Ovary (tissue), 9 donors: ENCODE measurements around the gene CATSPERB. TPM values are rescaled to one million over a fixed set of nuclear protein-coding genes. Genes with fewer than 3 reads are reported as not detected.

ENCODE experiments used
- DNase-seq, 5 donors: peaks; one replicate each; pipeline ENCODE4 v3.0.0-alpha.2; 2019 to 2020
- H3K27ac ChIP-seq, 2 donors: fragments of 200-600 bp; one replicate each; pipeline versions ENCODE4 v1.5.1 to v1.8.0; 2019 to 2022
- H3K27me3 ChIP-seq: fragments of 200-600 bp; one replicate; pipeline ENCODE4 v1.8.0; 2022
- H3K36me3 ChIP-seq: fragments of 200-600 bp; sonication (generic); one replicate; pipeline ENCODE4 v1.5.1; 2019
- H3K4me1 ChIP-seq: one replicate; pipeline ENCODE4 v1.8.1; 2013; ENCODE audit warnings: mild to moderate bottlenecking, moderate library complexity; ENCODE audit not compliant: insufficient read depth
- H3K4me3 ChIP-seq: fragments of 200-600 bp; sonication (generic); one replicate; pipeline ENCODE4 v1.5.1; 2017
- H3K9me3 ChIP-seq, 2 donors: fragments of 200-600 bp in 1 of 2; sonication (generic) in 1 of 2; one replicate each; pipeline versions ENCODE4 v1.5.1 to v1.8.1; 2013 to 2019; ENCODE audit warnings: mild to moderate bottlenecking in 1 of 2, moderate library complexity in 1 of 2
- CTCF ChIP-seq, 3 donors: fragments of 450-650 bp in 2 of 3; fragments of 200-600 bp in 1 of 3; IDR thresholded peaks; one replicate each; pipeline versions ENCODE4 v1.5.1 to v1.8.0; 2016 to 2022; ENCODE audit warnings: antibody characterized with exemption in 3 of 3, mild to moderate bottlenecking in 1 of 3
- EP300 ChIP-seq: sonication (generic); formaldehyde crosslinking; IDR thresholded peaks from one replicate; pipeline ENCODE4 v1.6.1; 2017; ENCODE audit warnings: antibody characterized with exemption
- POLR2A ChIP-seq: fragments of 450-650 bp; IDR thresholded peaks from one replicate; pipeline ENCODE4 v1.6.1; 2017; ENCODE audit warnings: antibody characterized with exemption, mild to moderate bottlenecking, moderate library complexity
- WGBS, 3 donors: extraction: QIAGEN DNeasy Blood & Tissue Kit in 1 of 3; methylation state at CpG; one replicate each; pipeline versions ENCODE4 v1.1.5 to v1.1.7; 2013 to 2017; 5-methylcytosine and 5-hydroxymethylcytosine counted together
- intact Hi-C, 4 donors: fragments of 100-400 bp; cut with DNase I; formaldehyde crosslinking; loops; one replicate each; pipeline versions ENCODE4 v1.11.0 to v1.15.1; 2022 to 2023
- polyA plus RNA-seq, 2 donors: library from polyadenylated mRNA; stranded (reverse); fragments of 200-250 nt in 1 of 2; fragments of 350-450 nt in 1 of 2; fragmentation: Illumina TruSeq in 1 of 2; extraction: RNeasy Lipid Tissue Mini Kit (QIAGEN cat#74804) in 1 of 2; gene quantifications; one replicate each; pipeline ENCODE4 v1.2.3, GENCODE V29; 2013 to 2014
- total RNA-seq, 7 donors: library from RNA; depleted of rRNA in 2 of 7; stranded (reverse); fragments of >200 nt in 2 of 7; fragmentation: NEBNext Ultra II Directional in 3 of 7; extraction: Animal tissue kit (Norgen Biotek cat#: 25700) in 3 of 7; gene quantifications; one replicate each; pipeline versions ENCODE4 v1.1.0 to v1.2.4, GENCODE V29; 2016 to 2023
- donor health status: DM: no; HTN: no; CAD: no; lungs with moderate emphysema.
- donor health status: DM: no; HTN: no; CAD: no.
- donor health status: Bipolar disorder and iron deficiency.
- donor health status: DM: yes; HTN: yes; CAD: no.
- donor health status: DM: no; HTN: no; CAD: no.
- donor health status: DM: yes; HTN: yes; CAD: no.

The CATSPERB gene
- total and polyA plus RNA-seq, 9 donors, result 0.07 to 2.5 (median 0.46) TPM; not detected in 1

GRCh38 chr14:91708795-91709194, 23.1 kb downstream of the CATSPERB start:
- no peaks in the 10 kb centered on the region for H3K4me1 ChIP-seq
- no peak for TF ChIP-seq POLR2A
- no peak for TF ChIP-seq EP300
- no peak for TF ChIP-seq CTCF (IDR thresholded peaks at IDR 0.05)
- no peak overlapping the region for H3K4me3 ChIP-seq
- H3K27ac ChIP-seq, result no peak overlapping the region
- intact Hi-C loops, result no loop called here
- WGBS, 3 donors, result 96 to 99% (median 97%) methylated on average over 3 of the region's 3 CpGs
- H3K9me3 ChIP-seq, result no peaks in the 10 kb centered on the region
- H3K36me3 ChIP-seq, result no peaks in the 10 kb centered on the region
- no peak for DNase-seq
- no peaks in the 10 kb centered on the region for H3K27me3 ChIP-seq

- DNase-seq, result no peak
- Histone ChIP-seq H3K27me3 (no peaks in the 10 kb centered on the region), H3K4me1 (no peaks in the 10 kb centered on the region), H3K4me3 (no peak overlapping the region), H3K27ac (no peak overlapping the region), H3K9me3 (no peaks in the 10 kb centered on the region), H3K36me3 (no peaks in the 10 kb centered on the region)
- no peak for TF ChIP-seq POLR2A
- intact Hi-C loops, result no loop called here
These were observed 24.9 kb downstream of the CATSPERB start for GRCh38 chr14:91706996-91707395.

GRCh38 chr14:91694643-91695042, 37.2 kb downstream of the CATSPERB start:
- WGBS, 3 donors, result 27 to 35% (median 30%) methylated on average over 2 of the region's 2 CpGs
- intact Hi-C loops, result no loop called here
- TF ChIP-seq POLR2A, result no peak
- no peak for TF ChIP-seq CTCF (IDR thresholded peaks at IDR 0.05)
- no peak for TF ChIP-seq EP300

DNA sequence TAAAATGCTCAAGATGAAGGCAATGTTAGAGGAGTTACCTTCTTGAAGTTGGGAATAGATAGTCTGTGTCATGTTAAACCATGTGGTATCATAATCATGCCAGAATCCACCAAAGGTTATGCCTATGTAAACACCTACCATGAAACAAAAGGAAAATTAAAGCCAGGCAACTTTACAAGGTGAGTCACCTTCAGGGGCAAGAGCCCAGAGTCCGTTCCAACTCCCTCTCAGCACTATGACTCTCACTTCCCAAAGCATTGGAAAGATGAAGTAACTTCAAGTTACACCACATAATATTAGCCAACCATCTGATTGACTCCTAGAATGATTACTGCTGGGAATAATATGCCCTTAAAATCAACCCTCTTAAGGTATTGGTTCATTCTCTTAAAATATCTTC, 38.5 kb downstream of the CATSPERB start:
- DNase-seq, result no peak
- intact Hi-C loops, result no loop called here
- H3K27ac ChIP-seq, result no peak overlapping the region
- TF ChIP-seq CTCF (IDR thresholded peaks at IDR 0.05) (no peak), EP300 (no peak), POLR2A (no peak)
- no peaks in the 10 kb centered on the region for H3K4me1 ChIP-seq
- H3K4me3 ChIP-seq, result no peak overlapping the region
- no peaks in the 10 kb centered on the region for H3K36me3 ChIP-seq
- peaks cover 0 to 3% of the 10 kb centered on the region in 2 donors for H3K9me3 ChIP-seq
- H3K27me3 ChIP-seq, result no peaks in the 10 kb centered on the region
- 66 to 79% (median 68%) methylated on average over 1 of the region's 1 CpG for WGBS, 3 donors

More at GRCh38 chr14:91694643-91695042, 37.2 kb downstream of the CATSPERB start:
- no peaks in the 10 kb centered on the region for H3K36me3 ChIP-seq
- no peak for DNase-seq
- H3K4me3 ChIP-seq, result no peak overlapping the region
- H3K27ac ChIP-seq, result no peak overlapping the region
- H3K27me3 ChIP-seq, result no peaks in the 10 kb centered on the region
- no peaks in the 10 kb centered on the region for H3K4me1 ChIP-seq
- H3K9me3 ChIP-seq, result peaks cover 0 to 3% of the 10 kb centered on the region in 2 donors

GRCh38 chr14:91692075-91692474, 39.8 kb downstream of the CATSPERB start:
- Histone ChIP-seq H3K4me1 (no peaks in the 10 kb centered on the region), H3K4me3 (no peak overlapping the region), H3K9me3 (peaks cover 0 to 3% of the 10 kb centered on the region in 2 donors), H3K27me3 (no peaks in the 10 kb centered on the region), H3K27ac (no peak overlapping the region), H3K36me3 (no peaks in the 10 kb centered on the region)
- DNase-seq, result no peak
- TF ChIP-seq EP300 (no peak), POLR2A (no peak), CTCF (IDR thresholded peaks at IDR 0.05) (no peak)
- intact Hi-C loops, result no loop called here
- 91 to 94% (median 93%) methylated on average over 7 of the region's 7 CpGs for WGBS, 3 donors
